GM19397 (cell line): ENCODE results near the gene NECTIN1.

Experiments used
- ATAC-seq: cut with Tn5 transposase; IDR thresholded peaks from one replicate; pipeline ENCODE4 v1.9.1; 2021; ENCODE audit warnings: mild to moderate bottlenecking, moderate library complexity; ENCODE audit not compliant: unreplicated experiment

NECTIN1 gene

DNA sequence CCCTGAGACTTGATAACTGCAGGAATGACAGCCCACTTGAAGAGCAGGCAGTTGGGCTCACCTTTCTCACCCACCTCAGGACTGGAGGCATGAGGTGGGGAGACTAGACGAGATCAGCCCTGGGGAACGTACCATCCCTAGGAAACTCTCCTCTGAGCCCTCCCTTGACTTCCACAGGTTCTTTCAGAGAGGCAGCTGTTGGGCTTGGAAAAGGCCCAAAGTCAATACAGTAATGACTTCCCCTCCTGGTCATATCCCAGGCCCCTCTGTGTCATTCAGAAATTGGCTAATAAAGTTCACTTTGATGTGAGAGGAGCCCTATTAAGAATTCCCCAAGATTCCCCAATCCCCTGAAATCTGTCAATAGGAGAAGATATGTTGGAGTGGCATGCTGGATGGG, 5.8 kb upstream of the NECTIN1 start:
- ATAC-seq = no peak

DNA sequence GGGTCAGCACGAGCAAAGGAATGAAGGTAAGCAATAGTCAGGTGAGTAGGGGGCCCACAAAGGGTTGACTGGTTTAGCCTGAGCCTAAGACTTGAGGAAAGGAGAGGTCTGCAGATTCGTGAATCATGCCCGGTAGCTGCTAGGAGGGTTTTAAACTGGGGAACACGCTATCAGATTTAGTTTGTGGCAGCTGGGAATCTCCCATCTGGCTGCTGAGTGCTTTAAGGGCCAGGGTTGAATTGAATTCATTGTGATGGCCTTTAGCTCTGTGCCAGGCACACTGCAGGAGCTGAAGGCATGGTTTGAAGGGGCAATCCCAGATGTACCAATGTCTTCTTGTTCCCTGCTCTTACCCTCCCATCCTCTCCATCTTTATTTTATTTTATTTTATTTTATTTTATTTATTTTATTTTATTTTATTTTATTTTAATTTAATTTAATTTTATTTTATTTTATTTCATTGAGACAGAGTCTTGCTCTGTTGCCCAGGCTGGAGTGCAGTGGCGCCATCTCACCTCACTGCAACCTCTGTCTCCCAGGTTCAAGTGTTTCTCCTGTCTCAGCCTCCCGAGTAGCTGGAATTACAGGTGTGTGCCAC, 1.9 kb upstream of the NECTIN1 start:
- no peak for ATAC-seq

DNA sequence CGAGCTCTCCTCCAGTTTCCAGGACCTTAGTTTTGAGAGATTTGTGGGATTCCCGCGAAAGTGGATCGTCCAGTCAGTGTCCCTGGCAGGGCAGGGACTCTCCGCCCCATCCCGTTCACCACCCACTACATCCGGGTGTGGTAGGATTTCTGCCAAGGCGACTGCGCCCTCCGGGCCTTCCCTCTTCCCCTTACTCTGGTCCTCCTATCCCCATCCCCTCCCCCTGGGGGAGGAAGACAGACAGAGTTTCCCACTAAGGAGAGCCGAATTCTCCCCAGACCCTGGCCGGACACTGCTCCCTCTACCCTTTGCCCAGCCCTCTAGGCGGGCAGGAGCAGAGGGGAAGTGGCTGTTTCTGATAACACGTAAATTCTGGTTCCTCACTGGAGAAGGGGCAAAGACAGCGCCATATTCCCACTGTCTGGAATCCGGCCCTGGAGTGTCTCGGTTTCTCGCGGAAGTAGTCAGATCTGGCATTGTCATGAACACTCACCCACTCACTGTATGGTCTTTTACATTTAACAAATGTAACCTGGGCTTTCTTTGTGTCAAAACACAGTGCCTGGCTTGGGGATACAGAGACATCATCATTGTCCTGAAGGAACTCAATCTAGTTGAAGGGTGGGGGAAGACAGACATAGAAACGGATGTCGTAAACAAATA, 1.1 kb upstream of the NECTIN1 start:
- ATAC-seq = no peak

DNA sequence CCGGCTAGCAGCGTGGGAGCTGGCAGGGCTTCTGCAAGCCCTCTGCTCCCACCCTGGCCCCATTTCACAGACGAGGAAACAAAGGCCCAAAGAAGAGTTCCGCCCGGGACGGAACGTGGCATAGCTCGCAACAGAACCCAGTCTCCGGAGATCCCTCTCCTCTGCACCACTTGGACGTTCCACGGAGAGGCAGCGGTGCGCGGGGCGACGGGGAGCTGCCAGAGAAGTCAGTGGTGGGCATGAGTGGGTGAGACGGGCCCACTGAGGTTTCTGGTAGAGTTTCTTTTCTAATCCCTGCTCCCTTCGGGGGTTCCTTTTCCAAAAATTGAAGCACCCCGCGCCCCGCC, 554 bp upstream of the NECTIN1 start:
- peak; percentile 9 for ATAC-seq

DNA sequence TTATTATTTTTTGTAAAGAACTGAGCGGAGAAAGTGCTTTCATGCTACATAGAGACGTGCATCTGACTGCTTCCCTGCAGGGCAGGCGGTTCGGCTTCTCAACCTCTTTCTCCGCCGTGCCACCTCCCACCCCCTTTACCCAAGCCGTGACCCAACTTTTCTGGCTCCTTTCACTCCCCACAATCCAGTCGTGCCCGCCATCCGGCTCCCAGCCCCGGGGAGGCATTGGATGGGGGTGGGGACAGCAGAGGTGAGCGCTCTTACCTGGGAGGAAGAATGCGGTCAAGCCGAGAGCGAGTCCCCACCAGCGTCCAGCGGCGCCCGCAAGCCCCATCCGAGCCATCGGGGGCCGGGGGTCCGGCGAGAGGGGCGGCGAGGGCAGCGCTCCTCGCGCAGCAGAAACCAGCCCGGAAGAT, 781 bp downstream of the NECTIN1 start:
- ATAC-seq = no peak

DNA sequence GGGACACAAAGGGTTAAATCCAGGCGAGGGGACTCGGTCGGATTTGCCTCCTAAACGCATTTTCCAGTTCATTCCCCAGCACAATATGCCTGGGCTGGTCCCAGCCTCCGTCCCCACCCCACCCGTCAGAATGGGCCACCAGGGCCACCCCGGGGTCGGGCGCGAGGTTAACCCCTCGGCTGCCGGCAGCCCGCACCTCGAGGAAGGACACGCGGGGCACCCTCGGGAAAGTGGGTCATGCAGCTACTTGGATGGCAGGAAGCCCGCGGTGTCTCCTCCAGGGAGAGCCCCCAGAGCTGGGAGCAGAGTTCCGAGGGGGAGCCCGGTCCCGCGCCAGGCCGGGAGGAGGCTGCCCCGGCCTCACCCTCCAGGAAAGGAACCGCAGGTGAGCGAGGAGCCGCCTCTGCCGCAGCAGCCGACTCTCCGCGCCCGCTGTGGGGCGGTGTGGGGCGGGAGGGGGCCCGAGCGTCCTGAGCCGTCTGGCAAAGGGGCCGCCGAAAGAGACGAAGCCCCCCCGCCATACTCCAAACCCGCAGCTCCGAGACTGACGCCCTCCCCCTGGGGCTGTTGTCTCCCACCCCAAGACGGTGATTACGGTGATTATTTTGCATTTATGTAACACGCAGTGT, 1.4 kb downstream of the NECTIN1 start:
- no peak for ATAC-seq

DNA sequence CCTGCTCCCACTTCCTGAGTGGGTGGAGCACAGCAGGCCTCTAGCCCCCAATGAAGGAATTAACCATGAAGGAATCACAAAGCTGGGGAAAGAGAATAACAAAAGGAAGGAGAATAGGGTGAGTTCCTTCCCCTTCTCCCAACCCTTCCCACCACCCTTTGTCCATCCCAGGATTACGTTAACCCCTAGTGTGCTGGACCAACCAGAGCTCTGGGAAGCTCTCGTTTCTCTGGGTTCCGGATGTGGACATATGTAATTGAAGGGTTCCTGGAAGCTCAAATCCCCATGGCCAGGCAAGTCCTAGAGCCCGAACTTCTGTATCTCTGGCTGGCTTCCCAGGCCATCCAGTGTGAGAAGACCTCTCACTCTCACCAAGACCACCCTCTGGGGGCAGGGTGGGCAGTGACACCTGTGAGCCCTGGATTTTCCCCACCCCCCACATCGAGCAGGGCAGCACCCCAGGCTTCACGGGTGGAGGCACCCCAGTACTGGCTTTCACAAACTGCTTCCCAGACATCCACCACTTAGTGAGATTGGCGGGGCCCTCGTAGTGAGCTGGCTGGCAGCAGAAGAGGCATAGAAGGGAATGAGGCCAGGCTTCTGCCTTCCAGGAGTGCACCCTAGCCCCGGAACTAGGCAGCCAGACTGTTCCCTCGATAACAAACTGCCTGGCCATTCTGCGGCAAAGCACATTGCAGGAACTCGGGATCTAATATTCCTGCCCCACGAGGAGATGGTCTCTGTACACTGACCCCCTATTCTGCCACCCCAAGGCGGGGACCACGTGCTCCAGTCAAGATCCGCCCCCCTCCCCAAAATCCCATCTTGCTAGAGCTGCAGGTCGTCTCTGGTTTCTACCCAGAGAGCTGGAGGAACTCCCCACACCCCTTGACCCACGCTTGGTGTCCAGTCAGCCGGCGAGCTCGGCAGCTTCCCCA, 2.1 kb downstream of the NECTIN1 start:
- ATAC-seq = no peak

DNA sequence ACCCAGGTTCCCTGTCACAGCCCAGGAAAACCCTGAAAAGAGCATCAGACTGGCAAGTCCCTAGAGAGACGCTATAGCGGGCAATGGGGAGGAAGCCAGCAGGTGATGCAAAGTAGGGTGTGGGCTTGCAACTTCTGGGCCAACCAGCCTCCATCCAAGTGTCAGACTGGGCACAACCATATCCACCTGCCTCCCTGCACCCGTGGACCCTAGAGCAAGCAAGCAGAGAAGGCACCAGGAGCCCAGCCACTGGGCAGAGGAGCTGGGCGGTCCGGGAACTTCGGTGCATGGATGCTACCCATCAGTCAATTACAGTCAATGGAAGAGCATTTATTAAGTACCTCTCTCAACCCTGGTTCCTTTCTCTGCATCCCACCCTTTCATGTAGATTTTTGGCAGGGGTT, 2.8 kb downstream of the NECTIN1 start:
- ATAC-seq = no peak

DNA sequence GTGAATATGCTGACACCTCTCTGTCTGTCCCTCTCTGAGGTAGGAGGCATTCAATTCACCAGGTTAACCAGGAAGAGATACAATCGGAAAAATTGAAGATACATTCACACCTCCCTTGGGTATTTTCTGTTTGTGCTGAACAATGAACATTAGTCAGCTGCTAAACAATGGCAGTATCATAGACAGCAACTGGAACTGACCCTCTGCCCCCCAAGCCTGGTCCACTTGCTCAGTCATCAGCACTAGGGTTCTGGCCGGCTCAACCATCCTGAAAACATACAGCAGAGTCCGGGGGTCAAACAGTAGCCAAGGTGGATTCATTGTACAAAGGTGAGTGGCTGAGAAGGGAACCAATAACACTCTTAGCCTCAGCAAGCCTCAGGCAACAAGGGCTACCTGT, 4.0 kb downstream of the NECTIN1 start:
- ATAC-seq = no peak

DNA sequence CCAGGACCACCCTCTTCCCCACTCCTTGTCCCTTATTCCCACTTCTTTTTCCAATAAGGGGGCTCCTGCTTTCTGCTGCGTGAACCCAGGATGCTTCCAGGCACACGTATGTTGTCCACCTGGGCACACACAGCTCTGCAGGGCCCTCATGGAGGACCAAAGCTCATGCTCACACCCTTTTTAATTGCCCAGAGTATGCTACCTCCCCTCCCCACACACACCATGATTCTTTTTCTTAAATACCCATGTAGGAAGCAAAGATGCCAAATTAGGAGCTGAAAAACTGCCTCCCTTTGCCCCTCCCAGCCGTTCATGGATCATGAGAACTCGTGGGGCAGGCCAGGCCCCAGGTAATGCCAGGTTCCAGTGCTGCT, 5.1 kb downstream of the NECTIN1 start:
- no peak for ATAC-seq

DNA sequence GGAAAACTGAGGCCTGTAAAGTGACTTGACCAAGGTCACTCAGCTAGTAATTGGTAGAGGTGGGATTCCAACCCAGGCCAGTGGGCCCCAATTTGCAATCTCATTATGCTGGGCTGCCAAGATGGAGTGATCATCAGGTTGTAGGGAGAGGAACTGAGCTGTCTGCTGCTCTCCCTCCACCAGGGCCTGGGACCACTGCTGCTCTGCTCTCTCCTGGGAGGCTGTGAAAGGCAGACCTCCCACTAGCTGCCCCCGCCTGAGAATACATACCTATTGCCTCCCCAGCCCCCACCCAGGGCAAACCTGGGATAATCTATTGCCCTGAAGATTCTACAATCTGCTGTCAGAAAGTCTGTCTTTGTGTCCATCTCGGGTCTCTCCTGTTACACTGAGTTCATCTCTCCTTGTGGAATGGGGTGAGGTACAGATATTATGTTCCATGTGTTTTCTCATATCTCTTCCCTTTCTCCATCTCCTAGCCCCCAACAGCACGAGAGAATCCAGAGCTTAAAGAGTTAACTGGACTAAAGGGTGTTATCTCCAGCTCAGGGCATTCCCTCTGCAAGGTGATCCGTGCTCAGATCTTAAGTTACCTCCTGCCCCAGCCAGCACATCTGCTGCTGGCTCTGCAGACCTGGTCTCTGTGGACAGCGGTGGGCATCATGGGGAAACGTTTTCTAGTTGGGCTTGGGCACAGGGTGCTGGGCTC, 5.6 kb downstream of the NECTIN1 start:
- no peak for ATAC-seq

DNA sequence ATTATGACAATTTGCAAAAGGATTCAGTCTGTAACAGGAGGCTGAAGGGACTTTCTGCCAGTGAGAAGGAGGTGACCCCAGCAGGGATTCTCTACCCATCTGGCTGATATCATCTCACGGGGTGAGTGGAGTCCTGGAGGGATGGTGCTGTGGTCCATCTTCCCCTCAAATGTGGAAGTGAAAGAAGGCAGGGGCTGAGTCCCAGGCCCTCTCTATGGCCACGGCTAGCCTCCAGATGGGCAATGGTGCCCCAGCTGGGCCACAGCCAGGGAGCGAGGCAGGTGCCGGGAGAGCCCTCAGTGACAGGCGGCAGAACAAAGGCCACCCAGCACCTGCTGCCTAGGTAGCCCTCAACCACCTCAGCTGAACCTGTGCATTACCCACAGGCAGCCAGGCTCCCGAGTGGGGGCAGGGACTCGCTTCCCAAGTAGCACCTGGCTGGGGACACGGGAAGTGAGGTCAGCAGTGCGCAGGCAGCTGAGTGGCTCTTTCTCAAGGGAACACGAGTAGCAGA, 6.7 kb downstream of the NECTIN1 start:
- ATAC-seq = no peak

DNA sequence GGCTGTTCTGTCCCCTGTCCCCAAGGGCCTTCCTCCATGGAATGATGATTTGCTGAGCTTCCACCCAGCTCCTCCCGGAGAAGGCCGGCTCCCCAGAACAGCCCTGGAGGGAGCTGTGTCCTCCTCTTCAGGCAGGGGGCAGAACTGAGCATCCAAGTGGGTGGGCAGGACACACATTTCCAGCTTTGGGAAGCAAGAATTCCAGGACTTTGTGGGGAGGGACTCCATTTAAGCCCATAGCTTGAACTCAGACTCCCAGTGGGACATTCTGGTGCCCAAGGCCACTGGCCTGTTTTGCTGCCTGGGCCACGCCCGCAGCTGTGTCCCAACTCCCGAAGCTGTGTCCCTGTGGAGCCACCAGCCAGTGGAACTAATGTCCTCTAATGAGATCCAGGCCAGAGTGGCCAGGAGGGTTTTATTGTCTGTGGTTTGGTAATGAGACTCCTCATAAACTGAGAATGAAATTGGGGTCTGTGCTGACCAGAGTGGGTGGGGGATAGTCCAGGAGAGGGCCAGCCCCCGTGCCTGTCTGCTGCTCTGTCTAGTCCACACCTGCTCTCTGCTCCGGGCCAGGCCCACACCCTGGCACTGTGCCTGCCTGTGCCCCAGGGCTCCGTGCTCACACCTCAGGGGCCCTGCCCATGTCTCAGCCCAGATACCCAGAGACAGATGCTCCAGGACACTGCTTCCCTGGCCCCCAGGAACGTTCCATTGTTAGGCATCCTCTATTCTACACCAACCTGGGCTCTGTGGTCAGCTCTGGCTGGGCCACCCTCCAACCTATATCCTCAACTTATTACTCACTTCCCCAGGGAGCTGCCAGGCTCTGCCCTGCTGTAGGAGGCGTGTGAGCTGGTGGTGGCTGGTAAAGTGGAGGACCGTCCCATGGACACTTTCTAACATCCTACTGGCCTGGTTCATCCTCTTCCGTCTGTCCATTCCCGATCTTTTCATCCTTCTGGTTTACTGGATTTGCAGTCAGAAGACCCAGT, 7.6 kb downstream of the NECTIN1 start:
- no peak for ATAC-seq

DNA sequence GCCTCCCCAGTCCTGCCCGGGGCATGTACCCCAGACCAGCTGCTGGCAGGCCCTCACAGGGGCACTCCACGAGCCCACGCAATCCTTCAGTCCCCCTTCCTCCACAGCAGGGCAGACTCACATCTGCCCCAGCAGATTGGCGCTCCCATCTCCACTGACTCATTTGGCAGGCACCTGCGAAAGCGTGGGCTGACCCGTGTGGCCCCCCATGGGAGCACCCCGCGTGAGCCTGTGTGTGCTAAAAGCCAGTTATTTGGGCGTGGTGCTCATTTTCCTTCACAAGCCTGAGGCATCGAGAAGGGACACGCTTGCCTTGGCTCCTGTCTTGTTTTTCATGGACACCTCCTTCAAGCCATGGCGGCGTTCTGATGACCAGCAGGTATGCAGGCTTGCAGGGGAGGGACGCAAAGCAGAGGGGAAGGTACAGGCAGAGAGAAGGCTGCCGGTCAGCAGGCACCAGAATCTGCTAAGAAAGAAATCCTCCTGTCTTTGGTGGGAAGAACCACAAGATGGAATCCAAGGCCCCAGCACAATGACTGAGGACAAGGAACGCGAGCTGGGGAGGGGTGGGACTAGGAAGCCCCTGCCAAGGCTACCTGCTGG, 8.6 kb downstream of the NECTIN1 start:
- ATAC-seq = no peak

DNA sequence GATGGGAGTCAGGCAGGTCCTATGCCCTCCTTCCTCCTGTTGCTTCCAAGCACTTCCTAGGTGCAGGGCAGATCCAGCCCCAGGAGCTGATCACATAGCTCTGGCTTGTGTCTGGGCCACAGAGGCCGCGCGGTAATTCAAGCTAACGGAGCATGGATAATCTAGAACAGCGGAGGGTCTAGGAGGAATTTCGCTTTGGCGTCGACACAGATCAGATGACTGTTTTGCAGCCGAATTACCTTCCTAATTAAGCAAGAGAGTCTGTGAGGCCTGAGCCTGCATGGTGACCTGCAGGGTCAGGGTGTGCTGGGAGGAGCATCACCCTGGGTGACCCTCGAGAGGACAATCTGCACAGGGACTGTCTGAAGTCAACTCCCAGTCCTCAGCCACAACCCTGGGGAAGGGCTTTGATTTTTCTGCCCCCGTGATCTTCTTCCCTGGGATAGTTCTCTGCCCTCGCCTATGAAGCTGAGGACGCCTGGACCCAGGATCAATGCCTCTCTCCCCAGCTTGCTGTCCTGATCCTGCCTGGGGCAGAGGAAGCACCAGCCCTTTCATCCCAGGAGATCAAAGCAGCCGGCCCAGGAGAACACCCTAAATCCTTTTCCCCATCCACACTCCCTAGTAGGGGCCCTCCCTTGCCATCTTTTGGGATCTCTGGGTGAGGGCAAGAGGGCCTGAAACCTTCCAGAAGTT, 11.0 kb downstream of the NECTIN1 start:
- ATAC-seq = no peak

DNA sequence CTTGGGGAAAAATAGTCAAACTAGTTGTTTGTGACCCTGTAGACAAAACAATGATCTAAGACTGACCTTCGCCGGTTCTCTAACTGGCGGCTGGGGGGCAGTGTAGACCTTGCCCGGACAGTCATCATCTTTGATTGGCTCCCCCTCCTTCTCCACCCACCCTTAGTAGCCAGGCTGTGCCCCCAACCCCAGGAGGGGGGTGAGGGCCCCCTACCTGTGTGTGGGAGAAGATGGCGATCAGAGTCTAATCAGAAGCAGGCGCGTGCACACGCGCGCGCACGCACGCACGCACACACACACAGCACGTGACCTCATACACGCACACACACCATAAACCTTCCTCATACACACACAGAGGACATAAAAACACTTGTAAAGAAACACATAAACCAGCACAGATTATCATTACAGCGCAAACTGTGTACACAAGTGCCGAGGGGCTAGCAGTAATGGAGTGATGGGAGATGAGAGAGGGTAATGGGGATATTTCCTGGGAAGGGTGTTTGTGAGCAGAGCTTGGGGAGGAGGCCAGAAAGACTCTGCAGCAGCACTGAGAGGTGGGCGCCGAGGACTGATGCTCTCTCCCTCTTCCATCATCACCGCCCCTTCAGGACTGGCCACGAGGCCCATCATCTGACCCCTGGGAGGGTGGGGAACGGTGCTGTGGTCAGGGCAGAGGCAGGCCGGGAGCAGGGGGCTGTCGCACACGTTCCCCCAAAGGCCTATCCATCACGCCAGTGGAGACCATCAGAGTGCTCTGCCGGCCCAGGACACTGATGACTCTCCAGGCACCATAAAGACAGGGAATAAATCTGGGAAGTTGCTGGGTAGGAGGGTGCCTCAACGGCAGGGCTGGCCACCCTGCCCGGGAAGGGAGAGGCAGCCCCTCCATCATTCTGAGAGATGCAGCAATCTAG, 12.2 kb downstream of the NECTIN1 start:
- ATAC-seq = no peak

DNA sequence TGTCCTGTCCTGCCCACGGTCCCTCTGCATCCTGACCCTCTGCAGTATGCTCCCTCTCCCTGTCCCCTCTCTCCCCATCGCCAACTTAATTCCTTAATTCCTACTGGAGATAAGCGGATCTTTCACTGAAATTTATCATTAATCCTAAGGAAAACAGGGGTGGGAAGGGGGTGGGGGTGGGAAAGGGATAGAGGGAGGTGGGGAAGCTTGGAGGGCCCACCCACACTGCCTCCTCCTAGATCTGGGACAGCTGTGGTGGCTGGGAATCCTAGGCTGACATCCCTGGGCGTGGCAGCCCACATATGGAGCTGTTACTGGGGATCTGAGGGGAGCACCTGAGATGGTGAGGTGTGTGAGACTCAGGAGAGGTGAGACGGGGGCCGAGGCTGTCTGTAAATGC, 14.4 kb downstream of the NECTIN1 start:
- no peak for ATAC-seq

DNA sequence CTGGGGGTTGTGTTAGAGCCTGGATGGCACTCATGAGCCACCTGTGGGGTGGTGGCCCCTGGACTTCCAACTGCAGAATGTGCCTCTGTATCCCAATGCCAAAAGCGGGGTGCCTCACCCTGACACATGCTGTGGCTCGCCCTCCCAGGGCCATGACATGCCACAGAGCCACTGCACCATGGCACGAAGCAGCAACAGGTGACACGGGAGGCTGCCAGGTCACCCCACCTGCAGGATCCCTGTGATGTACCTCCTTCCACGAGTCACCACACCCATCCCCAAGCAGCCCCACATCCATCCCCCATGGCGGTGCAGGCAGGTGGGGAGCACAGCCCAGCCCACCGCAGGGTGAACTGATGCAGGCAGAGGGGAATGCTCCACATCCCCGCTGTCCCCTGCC, 14.8 kb downstream of the NECTIN1 start:
- no peak for ATAC-seq
